NCI-H526 treated with DMSO at 0.1 percent for 48 hours (cell line): ENCODE measurements around the gene PDE4DIP.
"Not testable (repeated sequence)": the region's sequence is repeated elsewhere in the genome, so short reads cannot be mapped to it uniquely, and the experiment has no call there.

Experiments used
- DNase-seq: peaks from one replicate; lab custom pipeline; 2025; lab: John Stamatoyannopoulos, UW

Gene PDE4DIP

GRCh38 chr1:148921047-148921446 lies 76.8 kb downstream of the PDE4DIP start:
- not testable (repeated sequence) for DNase-seq

GRCh38 chr1:148923798-148924197 lies 79.6 kb downstream of the PDE4DIP start:
- DNase-seq = not testable (repeated sequence)

GRCh38 chr1:148927645-148928044 lies 83.4 kb downstream of the PDE4DIP start:
- DNase-seq = not testable (repeated sequence)

GRCh38 chr1:148929253-148929652 lies 85.0 kb downstream of the PDE4DIP start:
- not testable (repeated sequence) for DNase-seq

GRCh38 chr1:148935381-148936002 lies 91.3 kb downstream of the PDE4DIP start:
- DNase-seq = not testable (repeated sequence)

- not testable (repeated sequence) for DNase-seq
Observed at GRCh38 chr1:148942906-148943305, 98.7 kb downstream of the PDE4DIP start.

GRCh38 chr1:148945130-148945529 lies 100.9 kb downstream of the PDE4DIP start:
- not testable (repeated sequence) for DNase-seq

- peak; percentile 25 for DNase-seq
Observed at GRCh38 chr1:148948768-148949167, 104.5 kb downstream of the PDE4DIP start.

GRCh38 chr1:148951336-148952227 lies 107.4 kb downstream of the PDE4DIP start:
- DNase-seq = peak; percentile 89

- not testable (repeated sequence) for DNase-seq
Observed at GRCh38 chr1:148952253-148952937, 108.2 kb downstream of the PDE4DIP start.

GRCh38 chr1:148952938-148953616 lies 108.8 kb downstream of the PDE4DIP start:
- DNase-seq = peak; percentile 64

- peak; percentile 21 for DNase-seq
Observed at GRCh38 chr1:148953730-148954129, 109.5 kb downstream of the PDE4DIP start.

GRCh38 chr1:148958343-148958742 lies 114.1 kb downstream of the PDE4DIP start:
- DNase-seq = not testable (repeated sequence)

- not testable (repeated sequence) for DNase-seq
Observed at GRCh38 chr1:148960212-148961000, 116.2 kb downstream of the PDE4DIP start.

GRCh38 chr1:148962127-148962857 lies 118.1 kb downstream of the PDE4DIP start:
- not testable (repeated sequence) for DNase-seq

- DNase-seq = not testable (repeated sequence)
Observed at GRCh38 chr1:148966084-148966483, 121.9 kb downstream of the PDE4DIP start.

- DNase-seq = not testable (repeated sequence)
Observed at GRCh38 chr1:148967580-148967979, 123.4 kb downstream of the PDE4DIP start.

- DNase-seq = not testable (repeated sequence)
Observed at GRCh38 chr1:148968682-148969081, 124.5 kb downstream of the PDE4DIP start.

- DNase-seq = not testable (repeated sequence)
Observed at GRCh38 chr1:148969126-148969525, 124.9 kb downstream of the PDE4DIP start.

GRCh38 chr1:148975453-148975852 lies 131.2 kb downstream of the PDE4DIP start:
- not testable (repeated sequence) for DNase-seq
